ENCODE results near the gene KDM4D.

KDM4D gene

DNA sequence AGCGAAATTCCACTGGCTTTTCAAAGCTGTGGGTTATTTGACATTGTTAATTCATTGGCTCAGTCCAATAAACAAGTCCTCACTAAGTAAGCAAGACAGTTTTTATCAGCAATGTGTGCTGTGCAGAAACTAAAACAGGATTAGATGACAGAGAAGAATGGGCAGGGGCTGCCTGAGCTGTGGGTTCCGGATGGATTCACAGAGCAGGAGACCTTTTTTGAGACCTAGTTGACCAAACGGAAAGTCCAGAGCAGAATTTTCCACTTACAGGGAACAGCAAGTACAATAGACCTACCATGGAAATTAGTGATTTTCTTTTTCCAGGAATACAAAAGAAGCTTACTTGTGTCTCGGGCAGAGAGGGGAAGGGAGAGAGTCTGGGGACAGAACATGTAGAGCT lies 70.5 kb downstream of the KDM4D start:
- H3K4me2 ChIP-seq (ENCODE audit: insufficient read depth, low read length, poor library complexity, severe bottlenecking): no peak overlapping the region
- no peak overlapping the region for H2AFZ ChIP-seq (ENCODE audit: low read length)
- WGBS, 2 donors (ENCODE audit: extremely low coverage in 2 of 2, insufficient read length in 2 of 2, insufficient replicate concordance in 1 of 2): no CpG with 5 or more reads among the region's 4 CpGs
- no peak overlapping the region for H2AK5ac ChIP-seq (ENCODE audit: low read depth, low read length)
- H3K79me1 ChIP-seq (ENCODE audit: low read depth, low read length): no peaks in the 10 kb centered on the region
- no peaks in the 10 kb centered on the region for H3K36me3 ChIP-seq (replicated peaks in 1 of 2; ENCODE audit: control insufficient read depth in 2 of 2, insufficient read depth in 2 of 2, low read length in 2 of 2)
- H3K18ac ChIP-seq (ENCODE audit: low read length): no peak overlapping the region
- no peak overlapping the region for H3K9ac ChIP-seq (ENCODE audit: low read depth, low read length, poor library complexity)
- H4K8ac ChIP-seq (ENCODE audit: low read depth, low read length): no peak overlapping the region
- no peak overlapping the region for H3K23ac ChIP-seq (ENCODE audit: low read depth, low read length, poor library complexity)
- no peak for DNase-seq (ENCODE audit: low spot score)
- peaks cover 0 to 14% (median 0%) of the 10 kb centered on the region in 3 experiments for H3K27me3 ChIP-seq (ENCODE audit: control insufficient read depth in 3 of 3, insufficient read depth in 3 of 3, low read depth in 1 of 3, low read length in 3 of 3)
- no peak overlapping the region for H3K4ac ChIP-seq (ENCODE audit: low read length)
- H3K27ac ChIP-seq (replicated peaks; ENCODE audit: low read length): no peak overlapping the region
- no peak overlapping the region for H2BK15ac ChIP-seq (ENCODE audit: low read length)
- H3K4me1 ChIP-seq (ENCODE audit: control insufficient read depth in 2 of 2, insufficient read depth in 1 of 2, low read depth in 1 of 2, low read length in 2 of 2): no peaks in the 10 kb centered on the region
- no peak overlapping the region for H4K91ac ChIP-seq (ENCODE audit: low read depth, low read length, poor library complexity)
- peaks cover 0 to 2% of the 10 kb centered on the region in 2 donors for H3K9me3 ChIP-seq (replicated peaks in 1 of 2; ENCODE audit: control insufficient read depth in 2 of 2, insufficient read depth in 1 of 2, low read depth in 1 of 2, low read length in 2 of 2)
- H2BK5ac ChIP-seq (ENCODE audit: low read length): no peak overlapping the region
- H3K14ac ChIP-seq (ENCODE audit: low read length): no peak overlapping the region
- no peak overlapping the region for H2BK120ac ChIP-seq (ENCODE audit: low read depth, low read length)
- no peak overlapping the region for H2BK12ac ChIP-seq (ENCODE audit: low read length)
- H3K4me3 ChIP-seq (ENCODE audit: low read length in 2 of 2): no peak overlapping the region

DNA sequence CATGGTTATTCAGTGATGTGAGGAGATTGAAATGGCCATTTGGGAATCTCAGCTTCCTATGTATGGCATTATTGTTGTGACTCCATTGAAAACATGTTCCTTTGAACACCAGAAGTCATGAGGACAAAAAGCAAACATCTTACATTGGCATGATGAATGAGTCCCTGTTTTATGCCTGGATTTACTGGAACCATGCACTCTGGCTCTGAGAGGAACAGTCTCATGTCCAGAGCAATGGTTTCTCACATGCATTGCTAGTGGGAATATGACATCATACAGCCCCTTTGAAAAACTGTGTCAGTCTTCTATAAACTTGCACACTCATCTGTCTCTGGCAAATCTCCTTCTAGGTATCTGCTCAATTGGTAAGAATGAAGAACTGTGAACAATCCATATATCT lies 72.3 kb downstream of the KDM4D start:
- Histone ChIP-seq H3K4me2 (ENCODE audit: insufficient read depth, low read length, poor library complexity, severe bottlenecking) (no peak overlapping the region), H3K14ac (ENCODE audit: low read length) (no peak overlapping the region), H3K23ac (ENCODE audit: low read depth, low read length, poor library complexity) (no peak overlapping the region), H3K27ac (replicated peaks; ENCODE audit: low read length) (no peak overlapping the region), H3K4me3 (ENCODE audit: low read length in 2 of 2) (no peak overlapping the region), H2BK5ac (ENCODE audit: low read length) (no peak overlapping the region), H2AFZ (ENCODE audit: low read length) (no peak overlapping the region), H2AK5ac (ENCODE audit: low read depth, low read length) (no peak overlapping the region), H3K18ac (ENCODE audit: low read length) (no peak overlapping the region), H3K9me3 (replicated peaks in 1 of 2; ENCODE audit: control insufficient read depth in 2 of 2, insufficient read depth in 1 of 2, low read depth in 1 of 2, low read length in 2 of 2) (no peaks in the 10 kb centered on the region), H4K8ac (ENCODE audit: low read depth, low read length) (no peak overlapping the region), H3K4me1 (ENCODE audit: control insufficient read depth in 2 of 2, insufficient read depth in 1 of 2, low read depth in 1 of 2, low read length in 2 of 2) (no peaks in the 10 kb centered on the region), H2BK120ac (ENCODE audit: low read depth, low read length) (no peak overlapping the region), H3K27me3 (ENCODE audit: control insufficient read depth in 3 of 3, insufficient read depth in 3 of 3, low read depth in 1 of 3, low read length in 3 of 3) (peaks cover 0 to 14% (median 0%) of the 10 kb centered on the region in 3 experiments), H3K4ac (ENCODE audit: low read length) (no peak overlapping the region), H3K9ac (ENCODE audit: low read depth, low read length, poor library complexity) (no peak overlapping the region), H4K91ac (ENCODE audit: low read depth, low read length, poor library complexity) (no peak overlapping the region), H3K36me3 (replicated peaks in 1 of 2; ENCODE audit: control insufficient read depth in 2 of 2, insufficient read depth in 2 of 2, low read length in 2 of 2) (no peaks in the 10 kb centered on the region), H3K79me1 (ENCODE audit: low read depth, low read length) (no peaks in the 10 kb centered on the region), H2BK12ac (ENCODE audit: low read length) (no peak overlapping the region), H2BK15ac (ENCODE audit: low read length) (no peak overlapping the region)
- no peak for DNase-seq (ENCODE audit: low spot score)
